ENCODE results near the gene GAL.

Gene GAL

GRCh38 chr11:68683121-68683520 is 1.2 kb upstream of the GAL start:
- no peak for DNase-seq

GRCh38 chr11:68683536-68684384 is 584 bp upstream of the GAL start:
- DNase-seq: no peak

- no peak for DNase-seq
Measured at GRCh38 chr11:68685656-68686380, 1.5 kb downstream of the GAL start.

DNA sequence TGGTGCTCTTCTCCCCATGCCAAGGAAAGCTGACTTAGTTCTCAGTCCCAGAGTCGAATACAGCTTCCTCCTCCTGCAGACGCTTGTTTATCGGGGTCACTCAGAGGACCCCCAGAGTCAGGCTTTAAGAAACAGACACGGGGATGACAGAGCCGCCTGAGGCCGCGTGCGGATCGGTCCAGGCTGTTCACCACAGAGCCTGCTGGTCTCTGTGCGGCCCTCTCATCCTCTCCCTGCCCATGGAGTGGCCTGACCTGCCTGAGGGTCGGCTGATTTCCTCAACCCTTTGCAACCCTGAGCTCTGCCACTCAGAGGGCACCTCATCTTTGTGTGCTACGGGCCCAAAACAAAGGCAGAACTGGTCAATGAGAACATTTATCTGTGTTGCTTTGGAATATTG is 2.1 kb downstream of the GAL start:
- no peak for DNase-seq

GRCh38 chr11:68687311-68687710 is 3.0 kb downstream of the GAL start:
- DNase-seq: no peak

- no peak for DNase-seq
Measured at GRCh38 chr11:68687986-68688385, 3.6 kb downstream of the GAL start.

DNA sequence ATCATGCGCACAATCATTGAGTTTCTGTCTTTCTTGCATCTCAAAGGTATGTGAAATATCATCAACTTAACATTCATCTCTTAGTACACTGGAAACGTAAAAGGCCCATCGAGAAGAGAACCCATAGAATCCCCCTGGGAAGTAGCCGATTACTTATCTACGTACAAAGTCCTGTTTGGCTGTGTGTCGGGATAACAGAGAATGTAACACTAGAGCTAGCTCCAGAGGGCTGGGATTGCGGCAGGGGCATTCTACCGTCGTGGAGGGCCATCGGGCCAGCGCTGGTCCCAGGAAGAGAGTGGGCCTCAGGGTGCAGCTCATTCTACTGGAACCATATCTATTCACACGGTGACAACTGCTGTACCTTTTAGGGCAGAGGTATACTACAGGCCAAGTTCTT is 4.5 kb downstream of the GAL start:
- DNase-seq: no peak

- no peak for DNase-seq
Measured at GRCh38 chr11:68689737-68690625, 5.6 kb downstream of the GAL start.

- DNase-seq: no peak
Measured at GRCh38 chr11:68690671-68691401, 6.5 kb downstream of the GAL start.

GRCh38 chr11:68691402-68691784 is 7.0 kb downstream of the GAL start:
- no peak for DNase-seq

GRCh38 chr11:68692115-68692514 is 7.8 kb downstream of the GAL start:
- no peak for DNase-seq

DNA sequence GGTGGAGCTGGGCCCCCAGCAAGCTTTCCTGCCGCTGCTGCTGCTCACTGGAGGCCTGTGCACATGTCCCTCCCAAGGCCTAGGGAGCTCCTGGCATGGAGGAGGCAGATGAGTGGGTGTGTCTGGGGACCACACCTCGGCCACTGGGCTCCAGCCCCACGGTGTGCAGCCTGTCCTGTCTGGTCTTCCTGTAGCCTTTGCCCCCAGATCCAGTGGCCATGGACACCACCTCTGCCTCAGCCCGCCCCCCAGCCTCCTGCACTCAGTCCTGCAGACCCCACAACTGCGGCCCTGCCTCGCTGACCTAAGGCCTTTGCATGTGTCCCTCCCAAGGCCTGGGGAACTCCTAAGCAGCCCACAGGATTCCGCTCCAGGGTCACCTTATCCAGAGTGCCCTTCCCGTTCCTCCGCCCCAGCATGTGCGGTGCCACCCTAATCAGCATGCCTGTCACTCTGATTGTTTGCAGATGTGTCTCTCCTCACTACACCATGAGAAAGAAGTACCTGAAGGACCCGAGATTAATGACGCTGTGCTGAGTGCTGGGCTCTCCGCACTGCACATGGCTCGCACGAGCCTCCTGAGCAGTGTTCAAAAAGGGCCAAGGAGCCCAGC is 8.6 kb downstream of the GAL start:
- DNase-seq: no peak

DNA sequence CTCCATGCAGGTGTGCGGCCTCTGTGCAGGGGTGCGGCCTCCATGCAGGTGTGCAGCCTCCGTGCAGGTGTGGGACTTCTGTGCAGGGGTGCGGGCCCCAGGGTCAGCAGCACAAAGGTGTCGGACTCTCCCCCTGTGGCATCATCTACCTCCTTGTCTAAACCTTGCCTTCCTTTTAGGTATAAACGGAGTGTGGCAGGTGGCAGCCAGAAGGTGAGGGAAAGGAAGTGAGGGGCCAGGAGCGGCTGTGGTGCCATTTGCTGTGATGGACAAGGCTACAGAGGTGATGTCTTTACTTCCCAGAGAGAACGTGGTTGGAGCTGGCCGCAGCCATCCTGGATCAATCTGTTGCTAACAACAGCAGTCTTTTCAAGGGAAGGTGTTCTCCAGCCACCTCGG is 9.1 kb downstream of the GAL start:
- no peak for DNase-seq

DNA sequence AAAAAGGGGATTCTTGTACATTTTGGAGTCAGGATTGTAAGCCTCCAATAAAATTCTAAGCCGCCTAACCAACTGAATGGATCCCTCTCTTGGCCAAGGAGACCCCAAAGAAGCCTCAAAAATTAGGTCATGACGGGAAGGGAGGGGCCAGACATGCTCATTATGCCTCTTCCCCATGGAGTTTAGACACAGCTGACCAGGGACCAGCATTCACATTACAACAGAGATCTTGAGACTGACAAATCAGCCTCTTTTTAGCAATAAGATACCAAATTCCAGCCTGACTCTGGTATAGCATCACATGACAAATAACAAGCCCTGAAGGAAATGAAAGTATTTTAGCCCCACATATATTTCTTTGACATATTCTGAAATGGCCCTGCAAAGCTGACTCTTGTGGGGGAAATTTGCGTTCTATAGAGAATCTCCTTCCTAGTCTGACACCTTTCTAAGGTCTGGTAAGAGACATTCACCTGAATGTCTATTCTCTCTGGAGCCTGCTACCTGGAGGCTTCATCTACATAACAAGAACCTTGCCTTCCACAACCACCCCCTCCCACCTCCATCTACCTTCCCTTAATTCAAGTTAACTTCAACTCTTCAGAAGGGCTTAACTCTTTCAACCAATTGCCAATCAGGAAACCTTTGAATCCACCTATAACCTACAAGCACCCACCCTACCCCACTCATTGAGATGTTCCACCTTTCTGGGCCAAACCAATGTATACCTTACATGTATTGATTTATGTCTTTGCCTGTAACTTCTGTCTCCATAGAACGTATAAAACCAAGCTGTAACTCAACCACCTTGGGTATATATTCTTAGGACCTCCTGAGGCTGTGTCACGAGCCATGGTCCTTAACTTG is 10.3 kb downstream of the GAL start:
- DNase-seq: no peak

DNA sequence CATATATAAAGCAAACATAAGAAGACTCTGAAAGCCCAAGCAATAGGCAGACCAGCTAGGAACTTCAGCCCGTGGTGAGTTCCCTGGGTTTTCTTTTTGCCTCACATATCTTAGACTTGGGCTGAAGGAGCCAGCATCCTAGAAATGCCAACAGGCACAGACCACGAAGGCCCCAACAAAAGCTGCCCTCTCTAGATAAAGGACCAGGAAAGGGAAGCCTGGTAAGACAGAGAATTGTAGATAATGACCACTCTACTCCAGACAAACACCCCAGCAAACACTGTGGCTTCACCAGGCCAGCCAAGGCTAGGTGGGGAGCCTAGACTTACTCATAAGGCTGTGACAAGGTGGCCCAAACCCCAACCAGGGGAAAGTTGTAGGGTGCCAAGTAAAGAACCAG is 11.2 kb downstream of the GAL start:
- DNase-seq: no peak

DNA sequence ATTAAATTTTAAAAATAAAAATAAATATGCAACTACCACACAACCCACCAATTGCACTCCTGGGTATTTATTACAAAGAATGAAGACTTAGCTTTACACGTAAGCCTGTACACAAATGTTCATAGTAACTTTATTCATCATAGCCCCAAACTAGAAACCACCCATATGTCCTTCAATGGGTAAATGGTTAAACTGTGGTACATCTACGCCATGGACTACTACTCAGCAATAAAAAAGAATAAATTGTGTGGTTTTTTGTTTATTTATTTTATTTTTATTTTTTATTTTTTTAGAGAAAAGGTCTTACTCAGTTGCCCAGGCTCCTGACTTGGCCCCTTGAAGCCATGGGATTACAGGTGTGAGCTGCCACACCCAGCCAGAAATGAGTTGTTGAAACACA is 14.6 kb downstream of the GAL start:
- no peak for DNase-seq

DNA sequence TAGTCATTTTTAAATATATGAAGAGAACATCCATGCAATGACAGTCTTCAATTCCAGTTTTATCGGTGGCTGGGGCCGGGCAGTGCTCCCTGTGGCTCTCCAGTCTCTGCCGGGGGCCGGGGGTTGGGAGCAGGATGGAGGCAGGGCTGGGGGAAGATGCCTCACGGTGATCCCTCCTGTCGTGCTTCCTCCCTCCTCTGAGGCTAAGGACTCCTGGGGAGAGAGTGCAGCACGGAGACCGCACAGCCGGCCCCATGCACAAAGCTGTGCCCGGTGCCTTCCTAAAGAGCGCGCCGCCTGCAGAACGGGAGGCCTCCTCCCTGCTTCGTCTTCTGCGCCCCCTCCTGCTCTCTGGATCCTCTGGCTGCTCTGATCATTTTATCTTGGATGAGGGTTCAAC is 20.5 kb downstream of the GAL start:
- DNase-seq: no peak

DNA sequence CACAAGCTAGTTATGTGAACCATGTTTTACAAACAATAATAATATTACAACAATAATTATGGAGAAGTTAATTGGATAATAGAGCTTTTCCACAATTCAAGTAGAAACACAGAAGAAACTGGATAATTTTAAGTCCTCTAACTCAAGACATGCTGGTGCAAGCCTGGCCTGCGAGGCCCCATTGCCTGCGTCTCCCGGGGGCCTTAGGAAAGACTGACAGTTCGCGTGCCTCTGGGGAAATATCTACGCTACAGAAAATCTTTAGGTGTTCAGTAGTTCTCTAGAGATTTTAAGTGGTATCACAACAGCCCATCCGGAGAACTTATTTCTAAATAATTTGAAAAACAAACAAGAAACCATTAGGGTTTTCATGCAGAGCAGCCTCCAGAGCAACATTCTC is 23.2 kb downstream of the GAL start:
- DNase-seq: no peak

GRCh38 chr11:68709062-68709461 is 24.7 kb downstream of the GAL start:
- DNase-seq: no peak

GRCh38 chr11:68710409-68710808 is 26.1 kb downstream of the GAL start:
- no peak for DNase-seq

DNA sequence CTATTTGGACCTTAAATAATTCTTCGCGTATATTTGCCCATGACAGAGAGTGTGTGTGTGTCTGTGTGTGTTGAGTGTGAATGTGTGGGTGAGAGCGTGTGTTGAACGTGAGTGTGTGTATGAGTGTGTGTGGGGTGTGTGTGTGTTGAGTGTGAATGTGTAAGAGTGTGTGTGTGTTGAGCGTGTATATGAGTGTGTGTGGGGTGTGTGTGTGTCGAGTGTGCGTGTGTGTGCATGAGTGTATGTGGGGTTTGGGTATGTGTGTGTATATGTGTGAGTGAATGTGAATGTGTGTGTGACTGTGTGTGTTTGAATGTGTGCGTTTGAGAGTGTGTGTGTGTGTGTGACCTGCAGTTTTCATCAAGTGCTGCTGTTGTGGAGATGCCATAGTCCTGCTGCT is 26.8 kb downstream of the GAL start:
- DNase-seq: no peak
